Endometrial microvascular endothelial cells (primary cell): ENCODE measurements around the gene KRTAP19-5. TPM values are rescaled to one million over a fixed set of nuclear protein-coding genes. Genes with fewer than 3 reads are reported as not detected.
"Not testable (repeated sequence)": the region's sequence is repeated elsewhere in the genome, so short reads cannot be mapped to it uniquely, and the experiment has no call there.

ENCODE experiments used
- in situ Hi-C: cut with HindIII; loops from 2 replicates; pipeline ENCODE4 v1.10.0; 2017; ENCODE audit warnings: low sequenced_read_pairs, low pct_unique_long_range_greater_than_20kb; ENCODE audit errors: inconsistent ontology term
- total RNA-seq: library from RNA; depleted of rRNA; stranded (reverse); fragments of >200 nt; gene quantifications from one replicate; pipeline ENCODE4 v1.2.3, GENCODE V29; 2015; ENCODE audit errors: inconsistent ontology term

KRTAP19-5 gene
- not detected for total RNA-seq

DNA sequence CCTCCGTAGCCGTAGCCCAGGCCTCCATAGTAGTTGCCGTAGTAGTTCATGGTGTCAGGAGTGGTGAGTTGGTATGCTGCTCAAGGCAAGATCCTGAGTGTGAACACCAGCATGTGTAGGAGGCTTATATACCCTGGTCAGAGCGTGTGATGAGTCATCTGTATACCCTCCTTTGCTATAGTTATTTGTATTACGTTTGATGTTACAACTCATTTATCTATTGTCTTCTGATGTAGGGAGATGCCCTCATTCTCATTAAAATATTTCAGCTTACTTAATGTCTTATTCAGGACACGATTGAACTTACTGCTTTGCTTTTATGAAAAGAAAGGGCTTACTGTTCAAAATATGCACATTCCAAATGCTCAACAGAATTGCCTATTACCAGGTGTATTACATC, at the start of gene KRTAP19-5:
Gene KRTAP19-5 (minus strand): TSS at position 101 of the 400 bp plus-strand sequence. CDS start 51 bp downstream, at position 50.
- in situ Hi-C loops = no loop called here

DNA sequence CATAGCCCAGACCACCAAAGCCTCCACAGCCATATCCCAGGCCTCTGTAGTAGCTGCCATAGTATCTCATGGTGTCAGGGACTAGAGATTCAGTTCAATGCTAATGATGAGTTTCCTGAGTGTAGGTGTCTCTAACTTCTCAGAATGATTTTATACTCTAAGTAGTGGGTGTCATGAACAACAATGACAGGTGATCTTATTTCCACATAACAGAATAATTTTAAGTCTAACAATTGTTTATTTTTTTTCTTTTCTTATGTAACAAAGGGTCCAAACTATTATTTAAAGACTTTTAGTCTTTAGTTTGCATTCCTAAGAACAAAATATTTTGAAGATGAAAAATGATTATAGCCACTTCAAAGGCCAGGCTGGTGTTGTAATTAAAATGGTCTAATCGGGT, 39.8 kb upstream of the KRTAP19-5 start, which contains the start of gene KRTAP19-6:
Gene KRTAP19-6 (minus strand): TSS at position 101 of the 400 bp plus-strand sequence. CDS start 31 bp downstream, at position 70.
- in situ Hi-C loops = no loop called here

GRCh38 chr21:30518876-30519275, 16.9 kb upstream of the KRTAP19-5 start:
- in situ Hi-C loops = no loop called here

GRCh38 chr21:30515681-30516080, 13.7 kb upstream of the KRTAP19-5 start:
- in situ Hi-C loops = no loop called here

GRCh38 chr21:30505621-30506205, 3.8 kb upstream of the KRTAP19-5 start:
- in situ Hi-C loops = not testable (repeated sequence)

DNA sequence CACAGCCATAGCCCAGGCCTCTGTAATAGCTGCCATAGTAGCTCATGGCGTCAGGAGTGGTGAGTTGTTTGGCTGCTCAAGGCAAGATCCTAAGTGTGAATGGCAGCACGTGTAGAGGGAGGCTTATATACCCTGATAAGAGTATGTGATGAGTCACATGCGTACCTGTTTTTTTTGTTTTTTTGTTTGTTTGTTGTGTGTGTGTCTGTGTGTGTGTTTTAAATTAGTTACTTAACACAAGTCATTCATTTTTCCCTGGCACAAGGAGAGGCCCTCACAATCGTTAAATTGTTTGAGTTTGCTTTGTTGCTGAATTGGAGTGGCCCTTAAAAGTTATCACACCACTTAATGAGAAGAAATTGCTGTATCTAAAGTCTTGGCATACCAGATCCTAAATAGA, 4.9 kb downstream of the KRTAP19-5 start, which contains the start of gene KRTAP19-4:
Gene KRTAP19-4 (minus strand): TSS at position 101 of the 400 bp plus-strand sequence. CDS start 55 bp downstream, at position 46.
- in situ Hi-C loops = no loop called here

DNA sequence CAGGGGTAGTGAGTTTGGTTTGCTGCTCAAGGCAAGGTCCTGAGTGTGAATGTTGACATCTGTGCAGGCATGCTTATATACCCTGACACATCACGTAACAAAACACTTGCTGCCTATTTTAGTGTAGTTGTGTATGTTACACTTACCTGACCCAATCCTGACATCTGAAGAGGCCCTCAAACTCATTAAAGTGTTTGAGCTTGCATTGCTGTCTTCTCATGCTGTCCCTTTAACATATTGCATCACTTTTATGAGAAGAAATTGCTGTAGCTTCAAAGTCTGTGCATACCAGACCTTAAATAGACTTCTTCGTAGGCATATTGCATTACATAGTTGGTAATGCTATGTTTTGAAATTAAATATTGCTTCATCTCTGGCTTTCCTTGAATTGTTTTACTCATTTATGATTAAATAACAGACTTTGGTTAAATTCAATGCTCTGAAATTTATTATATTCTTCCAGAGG, 9.9 kb downstream of the KRTAP19-5 start, which contains the start of gene KRTAP19-3:
Gene KRTAP19-3 (minus strand): TSS at position 51 of the 466 bp plus-strand sequence. CDS start 56 bp downstream, outside the sequence.
- in situ Hi-C loops = no loop called here

DNA sequence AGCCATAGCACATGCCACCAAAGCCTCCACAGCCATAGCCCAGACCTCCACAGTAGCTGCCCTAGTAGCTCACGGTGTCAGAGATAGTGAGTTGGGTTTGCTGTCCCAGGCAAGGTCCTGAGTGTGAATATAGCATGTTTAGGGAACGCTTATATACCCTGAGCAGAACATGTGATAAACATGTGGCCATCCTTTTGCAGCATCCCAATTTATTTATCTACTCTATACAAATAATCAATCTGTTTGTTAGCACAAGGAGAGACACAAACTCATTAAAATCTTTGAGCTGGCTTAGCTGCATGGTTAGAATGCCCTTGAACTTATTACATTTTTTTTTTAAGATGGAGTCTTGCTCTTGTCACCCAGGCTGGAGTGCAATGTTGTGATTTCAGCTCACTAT, 14.6 kb downstream of the KRTAP19-5 start, which contains the start of gene KRTAP19-2:
Gene KRTAP19-2 (minus strand): TSS at position 101 of the 400 bp plus-strand sequence. CDS start 88 bp downstream, at position 13.
- in situ Hi-C loops = no loop called here

- in situ Hi-C loops = no loop called here
These were observed 15.8 kb downstream of the KRTAP19-5 start for GRCh38 chr21:30486180-30486579.

DNA sequence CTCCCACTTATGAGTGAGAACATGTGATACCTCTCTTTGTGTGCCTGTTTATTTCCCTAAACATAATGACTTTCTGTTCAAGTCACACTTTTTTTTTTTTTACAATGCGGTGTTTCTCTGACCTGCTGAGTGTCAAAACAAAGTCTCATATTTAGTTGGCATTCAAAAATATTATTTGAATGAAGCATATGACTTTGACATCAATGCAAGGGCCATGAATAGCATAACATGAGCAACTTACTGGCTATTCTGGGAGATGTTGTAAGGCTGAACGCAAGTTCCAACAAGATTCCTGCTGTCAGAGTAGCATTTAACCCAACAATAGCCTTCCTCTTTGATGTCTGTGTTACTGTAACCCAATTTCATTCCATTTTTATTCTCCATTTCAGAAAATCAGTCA, 19.8 kb downstream of the KRTAP19-5 start:
- in situ Hi-C loops = no loop called here

DNA sequence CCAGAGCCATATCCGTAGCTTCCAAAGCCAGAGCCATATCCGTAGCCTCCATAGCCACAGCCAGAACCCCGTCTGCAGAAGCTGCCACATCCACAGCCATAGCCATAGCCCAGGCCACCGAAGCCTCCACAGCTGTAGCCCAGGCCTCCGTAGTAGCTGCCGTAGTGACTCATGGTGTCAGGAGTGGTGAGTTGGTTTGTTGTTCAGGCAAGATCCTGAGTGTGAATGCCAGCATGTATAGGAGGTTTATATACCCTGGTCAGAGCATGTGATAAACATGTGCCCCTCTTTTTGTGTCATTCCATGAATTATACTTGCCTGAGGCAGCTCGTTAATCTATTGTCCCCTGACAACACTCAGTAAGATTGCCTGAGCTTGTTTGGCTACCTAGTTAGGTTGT, 21.8 kb downstream of the KRTAP19-5 start, which contains the start of gene KRTAP19-1:
Gene KRTAP19-1 (minus strand): TSS at position 223 of the 400 bp plus-strand sequence. CDS start 50 bp downstream, at position 173.
- in situ Hi-C loops = no loop called here

DNA sequence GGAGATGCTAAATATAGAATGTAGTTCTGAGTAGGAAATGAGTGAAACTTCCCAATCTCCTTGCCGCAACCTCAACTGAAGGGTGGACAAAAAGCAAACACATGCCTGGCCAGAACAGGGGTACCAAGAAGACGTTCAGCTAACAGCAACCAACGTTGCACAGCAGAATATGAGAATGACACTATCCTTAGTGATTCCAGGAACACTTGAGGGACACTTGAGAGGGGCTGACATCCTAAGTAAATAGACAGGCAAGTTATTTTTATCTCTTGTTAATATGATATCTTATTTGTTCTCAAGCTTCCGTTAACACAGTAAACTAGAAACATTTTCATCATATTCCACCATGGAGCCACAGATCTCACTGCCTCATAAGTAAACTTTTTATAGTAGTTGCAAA, 22.7 kb downstream of the KRTAP19-5 start:
- in situ Hi-C loops = no loop called here

GRCh38 chr21:30478004-30478403, 23.9 kb downstream of the KRTAP19-5 start:
- in situ Hi-C loops = no loop called here

GRCh38 chr21:30468900-30469714, 32.8 kb downstream of the KRTAP19-5 start:
- in situ Hi-C loops = no loop called here

DNA sequence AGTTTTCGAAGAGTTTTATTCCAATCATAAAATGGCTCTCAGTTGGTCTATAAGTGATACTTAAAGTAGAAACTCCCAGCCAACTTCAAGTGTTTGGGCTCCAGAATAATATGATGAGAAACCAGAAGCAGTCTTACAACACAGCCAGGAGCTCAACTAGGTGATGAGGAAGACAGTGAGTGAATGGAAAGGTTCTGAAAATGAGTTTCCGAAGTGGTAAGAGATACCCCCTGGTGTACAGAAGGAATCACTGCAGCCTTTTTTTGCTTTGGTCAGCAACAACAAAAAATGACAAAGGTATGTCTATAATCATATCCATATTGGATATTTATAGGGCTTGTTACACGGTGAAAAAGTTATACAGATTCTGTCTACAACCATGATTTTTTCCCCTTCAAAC, 38.2 kb downstream of the KRTAP19-5 start:
- in situ Hi-C loops = no loop called here

Other genes with a start within 250 kb of the KRTAP19-5 start
- gene KRTAP24-1, start 219.2 kb downstream of the KRTAP19-5 start, total RNA-seq = not detected
- not detected for gene KRTAP25-1, start 212.6 kb downstream of the KRTAP19-5 start, total RNA-seq
- gene KRTAP26-1, start 181.8 kb downstream of the KRTAP19-5 start, total RNA-seq = not detected
- gene KRTAP27-1, start 164.4 kb downstream of the KRTAP19-5 start, total RNA-seq = not detected
- not detected for gene KRTAP23-1, start 153.5 kb downstream of the KRTAP19-5 start, total RNA-seq
- not detected for gene KRTAP13-2, start 129.9 kb downstream of the KRTAP19-5 start, total RNA-seq
- gene KRTAP13-1, start 106.1 kb downstream of the KRTAP19-5 start, total RNA-seq = not detected
- not detected for gene KRTAP13-3, start 76.2 kb downstream of the KRTAP19-5 start, total RNA-seq
- gene KRTAP13-4, start 71.9 kb downstream of the KRTAP19-5 start, total RNA-seq = not detected
- gene KRTAP15-1, start 61.9 kb downstream of the KRTAP19-5 start, total RNA-seq = not detected
- not detected for gene KRTAP19-1, start 21.8 kb downstream of the KRTAP19-5 start, total RNA-seq
- not detected for gene KRTAP19-2, start 14.7 kb downstream of the KRTAP19-5 start, total RNA-seq
- not detected for gene KRTAP19-3, start 10.1 kb downstream of the KRTAP19-5 start, total RNA-seq
- gene KRTAP19-4, start 5.0 kb downstream of the KRTAP19-5 start, total RNA-seq = not detected
- not detected for gene KRTAP19-6, start 39.7 kb upstream of the KRTAP19-5 start, total RNA-seq
- not detected for gene KRTAP19-7, start 59.2 kb upstream of the KRTAP19-5 start, total RNA-seq
- not detected for gene KRTAP22-2, start 88.3 kb upstream of the KRTAP19-5 start, total RNA-seq
- not detected for gene KRTAP6-3, start 90.3 kb upstream of the KRTAP19-5 start, total RNA-seq
- gene KRTAP6-2, start 96.8 kb upstream of the KRTAP19-5 start, total RNA-seq = not detected
- not detected for gene KRTAP22-1, start 98.9 kb upstream of the KRTAP19-5 start, total RNA-seq
- not detected for gene KRTAP6-1, start 111.8 kb upstream of the KRTAP19-5 start, total RNA-seq
- not detected for gene KRTAP20-1, start 114.3 kb upstream of the KRTAP19-5 start, total RNA-seq
- not detected for gene KRTAP20-4, start 118.5 kb upstream of the KRTAP19-5 start, total RNA-seq
- gene KRTAP20-2, start 133.1 kb upstream of the KRTAP19-5 start, total RNA-seq = not detected
- not detected for gene KRTAP20-3, start 140.7 kb upstream of the KRTAP19-5 start, total RNA-seq
- gene KRTAP21-3, start 216.6 kb upstream of the KRTAP19-5 start, total RNA-seq = not detected
- not detected for gene KRTAP21-2, start 245.1 kb upstream of the KRTAP19-5 start, total RNA-seq